HFFc6 (cell line): ENCODE results near the gene COL6A2. TPM values are rescaled to one million over a fixed set of nuclear protein-coding genes. Genes with fewer than 3 reads are reported as not detected.
A peak's percentile ranks its signal among the peaks of the same experiment; 100 is the strongest.

ENCODE experiments used
- DNase-seq: peaks from one replicate; pipeline ENCODE4 v3.0.0-alpha.2; 2018
- H3K27ac Mint-ChIP-seq: 2 replicates; pipeline ENCODE4 v1.8.0; 2020; ENCODE audit warnings: mild to moderate bottlenecking, mixed read lengths
- H3K27me3 Mint-ChIP-seq: 2 replicates; pipeline ENCODE4 v1.8.0; 2021; ENCODE audit warnings: mild to moderate bottlenecking, moderate library complexity, mixed read lengths; ENCODE audit not compliant: insufficient read depth
- H3K36me3 Mint-ChIP-seq: 2 replicates; pipeline ENCODE4 v1.8.0; 2021; ENCODE audit warnings: low read depth, mixed read lengths
- H3K4me1 Mint-ChIP-seq: 2 replicates; pipeline ENCODE4 v1.8.0; 2020; ENCODE audit warnings: low read depth, mixed read lengths
- H3K4me3 Mint-ChIP-seq: 2 replicates; pipeline ENCODE4 v1.8.0; 2020; ENCODE audit warnings: mild to moderate bottlenecking, moderate library complexity, mixed read lengths
- H3K9me3 Mint-ChIP-seq: 2 replicates; pipeline ENCODE4 v1.8.0; 2020; ENCODE audit warnings: mild to moderate bottlenecking, mixed read lengths
- total RNA-seq, 6 experiments: library from RNA; stranded (reverse); fragmentation: NEBNext Ultra II Directional; extraction: Animal tissue kit (Norgen Biotek cat#: 25700); gene quantifications; 2 replicates in 1 of 6; 3 replicates in 5 of 6; pipeline ENCODE4 v1.2.3, GENCODE V29; 2021
- TF ChIP-seq, protein P1 (sequence below): fragments of 200-600 bp; sonication (generic); IDR thresholded peaks from 2 replicates; pipeline ENCODE4 v1.5.0; 2021; ENCODE audit warnings: antibody characterized with exemption, mild to moderate bottlenecking

COL6A2 gene
- total RNA-seq, 6 experiments from 2014 or later = 426 to 514 (median 467) TPM

- DNase-seq = no peak
- H3K27me3 Mint-ChIP-seq = no peaks in the 10 kb centered on the region
- TF ChIP-seq, protein P1, sequence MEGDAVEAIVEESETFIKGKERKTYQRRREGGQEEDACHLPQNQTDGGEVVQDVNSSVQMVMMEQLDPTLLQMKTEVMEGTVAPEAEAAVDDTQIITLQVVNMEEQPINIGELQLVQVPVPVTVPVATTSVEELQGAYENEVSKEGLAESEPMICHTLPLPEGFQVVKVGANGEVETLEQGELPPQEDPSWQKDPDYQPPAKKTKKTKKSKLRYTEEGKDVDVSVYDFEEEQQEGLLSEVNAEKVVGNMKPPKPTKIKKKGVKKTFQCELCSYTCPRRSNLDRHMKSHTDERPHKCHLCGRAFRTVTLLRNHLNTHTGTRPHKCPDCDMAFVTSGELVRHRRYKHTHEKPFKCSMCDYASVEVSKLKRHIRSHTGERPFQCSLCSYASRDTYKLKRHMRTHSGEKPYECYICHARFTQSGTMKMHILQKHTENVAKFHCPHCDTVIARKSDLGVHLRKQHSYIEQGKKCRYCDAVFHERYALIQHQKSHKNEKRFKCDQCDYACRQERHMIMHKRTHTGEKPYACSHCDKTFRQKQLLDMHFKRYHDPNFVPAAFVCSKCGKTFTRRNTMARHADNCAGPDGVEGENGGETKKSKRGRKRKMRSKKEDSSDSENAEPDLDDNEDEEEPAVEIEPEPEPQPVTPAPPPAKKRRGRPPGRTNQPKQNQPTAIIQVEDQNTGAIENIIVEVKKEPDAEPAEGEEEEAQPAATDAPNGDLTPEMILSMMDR = no peak
- peaks cover 25% of the 10 kb centered on the region for H3K9me3 Mint-ChIP-seq
- peaks cover 36% of the 10 kb centered on the region for H3K4me1 Mint-ChIP-seq
- H3K27ac Mint-ChIP-seq = peak overlapping the region; percentile 97
- H3K4me3 Mint-ChIP-seq = peak overlapping the region; percentile 84
- peaks cover 18% of the 10 kb centered on the region for H3K36me3 Mint-ChIP-seq
These were observed 31.9 kb upstream of the COL6A2 start for GRCh38 chr21:46065914-46066551.

DNA sequence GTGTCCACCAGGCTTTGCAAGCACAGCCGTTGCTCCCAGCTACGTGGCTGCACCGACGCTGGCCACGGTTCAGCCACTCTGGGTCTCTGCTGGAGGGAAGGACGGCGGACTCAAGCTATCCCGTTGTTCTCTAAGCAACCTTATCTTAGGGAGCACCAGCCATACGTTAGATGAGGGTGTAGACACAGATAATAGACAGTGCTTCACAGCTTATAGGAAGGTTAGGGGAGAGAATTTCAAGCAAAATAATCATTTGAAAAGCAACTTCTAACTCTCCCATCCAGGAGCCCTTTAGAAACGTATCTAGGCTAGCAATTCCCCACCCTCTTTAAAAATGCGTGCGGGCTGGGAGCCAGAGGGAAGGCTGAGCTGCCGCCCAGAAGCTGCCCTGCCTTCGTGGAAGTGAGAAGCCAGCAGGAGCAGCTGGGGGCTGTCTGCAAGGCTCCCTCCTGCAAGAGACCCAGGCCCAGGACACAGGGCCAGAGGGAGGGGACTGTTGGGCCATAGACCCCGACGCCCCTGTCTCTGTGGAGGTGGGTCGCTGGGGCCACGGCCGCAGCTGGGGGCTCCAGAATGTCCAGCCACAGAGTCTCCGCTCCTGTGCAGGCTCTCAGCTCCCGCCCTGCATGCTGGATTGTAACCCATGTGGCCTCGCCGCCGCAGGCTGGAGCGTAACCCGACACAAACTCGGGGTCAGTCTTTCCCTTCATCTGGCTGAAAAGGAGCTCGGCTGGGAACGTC is 31.2 kb upstream of the COL6A2 start:
- peak overlapping the region; percentile 97 for H3K27ac Mint-ChIP-seq
- H3K36me3 Mint-ChIP-seq = peaks cover 10% of the 10 kb centered on the region
- H3K4me1 Mint-ChIP-seq = peaks cover 28% of the 10 kb centered on the region
- peaks cover 18% of the 10 kb centered on the region for H3K9me3 Mint-ChIP-seq
- TF ChIP-seq, protein P1 = no peak
- no peaks in the 10 kb centered on the region for H3K27me3 Mint-ChIP-seq
- H3K4me3 Mint-ChIP-seq = no peak overlapping the region
- no peak for DNase-seq

- Mint-ChIP-seq H3K27ac (no peak overlapping the region), H3K9me3 (peaks cover 9% of the 10 kb centered on the region), H3K27me3 (no peaks in the 10 kb centered on the region), H3K36me3 (peaks cover 2% of the 10 kb centered on the region), H3K4me1 (peaks cover 19% of the 10 kb centered on the region), H3K4me3 (no peak overlapping the region)
- DNase-seq = no peak
- TF ChIP-seq, protein P1 = no peak
These were observed 30.3 kb upstream of the COL6A2 start for GRCh38 chr21:46067505-46068201.

GRCh38 chr21:46068516-46069079 is 29.3 kb upstream of the COL6A2 start:
- DNase-seq = no peak
- no peak overlapping the region for H3K27ac Mint-ChIP-seq
- TF ChIP-seq, protein P1 = no peak
- H3K36me3 Mint-ChIP-seq = no peaks in the 10 kb centered on the region
- peaks cover 17% of the 10 kb centered on the region for H3K4me1 Mint-ChIP-seq
- no peaks in the 10 kb centered on the region for H3K9me3 Mint-ChIP-seq
- no peak overlapping the region for H3K4me3 Mint-ChIP-seq
- H3K27me3 Mint-ChIP-seq = no peaks in the 10 kb centered on the region

DNA sequence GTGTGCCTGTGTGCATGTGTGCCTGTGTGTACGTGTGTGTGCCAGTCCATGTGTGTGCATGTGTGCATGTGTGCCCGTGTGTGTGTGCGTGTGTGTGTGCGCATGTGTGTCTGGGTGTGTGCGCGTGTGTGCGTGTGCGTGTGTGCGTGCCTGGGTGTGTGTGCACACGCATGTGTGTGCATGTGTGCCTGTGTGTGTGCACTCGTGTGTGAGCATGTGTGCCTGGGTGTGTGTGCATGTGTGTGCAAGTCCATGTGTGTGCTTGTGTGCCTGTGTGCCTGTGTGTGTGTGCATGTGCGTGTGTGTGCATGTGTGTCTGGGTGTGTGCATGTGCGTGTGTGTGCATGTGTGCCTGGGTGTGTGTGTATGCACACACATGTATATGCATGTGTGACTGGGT is 28.7 kb upstream of the COL6A2 start:
- Mint-ChIP-seq H3K4me1 (peaks cover 17% of the 10 kb centered on the region), H3K27me3 (no peaks in the 10 kb centered on the region), H3K27ac (no peak overlapping the region)

More for the DNA sequence above, 28.7 kb upstream of the COL6A2 start:
- H3K36me3 Mint-ChIP-seq = no peaks in the 10 kb centered on the region
- no peak for DNase-seq
- no peak overlapping the region for H3K4me3 Mint-ChIP-seq
- TF ChIP-seq, protein P1 = no peak
- H3K9me3 Mint-ChIP-seq = no peaks in the 10 kb centered on the region
